PFSK-1 (cell line): Measurements from ENCODE around the gene DGKH.

Source experiments
- POLR2AphosphoS5 ChIP-seq: IDR thresholded peaks from 2 replicates; pipeline ENCODE4 v1.6.1; 2012; ENCODE audit warnings: low read depth, mild to moderate bottlenecking, control low read depth, low read length, moderate library complexity
- REST ChIP-seq, 2 experiments: IDR thresholded peaks; 2 replicates each; pipeline versions ENCODE4 v1.6.1 to v1.8.0; 2011 to 2012; ENCODE audit warnings: low read depth in 2 of 2, low read length in 2 of 2, control low read depth in 1 of 2, inconsistent platforms in 1 of 2, mild to moderate bottlenecking in 1 of 2, moderate library complexity in 1 of 2; ENCODE audit not compliant: insufficient read depth in 1 of 2
- SIN3A ChIP-seq: IDR thresholded peaks from 2 replicates; pipeline ENCODE4 v1.6.1; 2012; ENCODE audit warnings: mild to moderate bottlenecking, low read length, moderate library complexity, borderline replicate concordance; ENCODE audit not compliant: insufficient read depth

- TF ChIP-seq SIN3A (no peak), POLR2AphosphoS5 (no peak), REST (IDR thresholded peaks at IDR 0.05; ENCODE audit: insufficient read depth in 1 of 2, low read depth in 2 of 2, low read length in 2 of 2) (no peak)
Measured at GRCh38 chr13:42064259-42064658, 15.8 kb downstream of the DGKH start.
